HG03066 (cell line): ENCODE measurements around the gene EPHB3.

Source experiments
- ATAC-seq: cut with Tn5 transposase; IDR thresholded peaks from one replicate; pipeline ENCODE4 v1.9.1; 2021; ENCODE audit warnings: low read depth; ENCODE audit not compliant: unreplicated experiment

The EPHB3 gene

GRCh38 chr3:184563561-184563925, 2.0 kb downstream of the EPHB3 start:
- no peak for ATAC-seq

- no peak for ATAC-seq
Measured at GRCh38 chr3:184563941-184564684, 2.5 kb downstream of the EPHB3 start.

GRCh38 chr3:184564685-184565385, 3.2 kb downstream of the EPHB3 start:
- ATAC-seq: no peak

DNA sequence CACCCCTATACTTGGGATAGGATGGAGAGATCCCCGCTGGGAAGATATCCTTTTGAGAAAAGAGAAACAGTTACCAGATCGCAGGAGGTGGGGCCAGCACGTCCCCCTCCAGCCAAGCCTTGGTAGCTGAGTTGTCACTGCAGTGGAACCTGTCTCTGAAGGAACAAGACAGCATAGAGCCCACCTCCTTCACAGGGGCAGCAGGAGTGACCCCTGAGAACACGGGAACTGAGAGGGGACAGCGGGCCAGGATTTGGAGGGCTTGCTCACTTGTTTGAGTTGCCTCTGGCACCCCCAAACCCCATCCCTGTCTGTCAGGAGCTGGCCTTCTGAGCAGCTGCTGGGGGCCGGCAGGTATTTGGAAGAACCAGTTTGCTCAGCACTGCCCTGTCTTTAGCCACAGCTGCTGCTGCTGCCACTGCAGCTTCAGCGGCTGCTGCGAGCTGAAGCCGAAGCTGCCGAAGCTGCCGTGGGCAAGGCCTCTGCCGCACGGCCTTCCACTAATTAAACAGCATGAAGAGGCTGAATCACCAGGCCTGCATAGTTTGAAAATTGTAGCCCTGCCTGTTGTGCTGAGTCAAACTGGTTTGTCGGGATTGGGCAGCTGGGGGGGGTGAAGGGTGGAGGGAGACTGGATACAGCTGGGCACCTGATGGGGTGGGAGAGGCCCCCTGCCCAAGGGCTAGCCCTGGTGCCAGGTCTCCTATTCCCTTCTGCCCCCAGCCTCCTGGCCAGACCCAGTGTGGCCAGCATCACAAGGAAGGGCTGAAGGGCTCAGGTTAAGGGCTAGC, 4.0 kb downstream of the EPHB3 start:
- ATAC-seq: no peak

DNA sequence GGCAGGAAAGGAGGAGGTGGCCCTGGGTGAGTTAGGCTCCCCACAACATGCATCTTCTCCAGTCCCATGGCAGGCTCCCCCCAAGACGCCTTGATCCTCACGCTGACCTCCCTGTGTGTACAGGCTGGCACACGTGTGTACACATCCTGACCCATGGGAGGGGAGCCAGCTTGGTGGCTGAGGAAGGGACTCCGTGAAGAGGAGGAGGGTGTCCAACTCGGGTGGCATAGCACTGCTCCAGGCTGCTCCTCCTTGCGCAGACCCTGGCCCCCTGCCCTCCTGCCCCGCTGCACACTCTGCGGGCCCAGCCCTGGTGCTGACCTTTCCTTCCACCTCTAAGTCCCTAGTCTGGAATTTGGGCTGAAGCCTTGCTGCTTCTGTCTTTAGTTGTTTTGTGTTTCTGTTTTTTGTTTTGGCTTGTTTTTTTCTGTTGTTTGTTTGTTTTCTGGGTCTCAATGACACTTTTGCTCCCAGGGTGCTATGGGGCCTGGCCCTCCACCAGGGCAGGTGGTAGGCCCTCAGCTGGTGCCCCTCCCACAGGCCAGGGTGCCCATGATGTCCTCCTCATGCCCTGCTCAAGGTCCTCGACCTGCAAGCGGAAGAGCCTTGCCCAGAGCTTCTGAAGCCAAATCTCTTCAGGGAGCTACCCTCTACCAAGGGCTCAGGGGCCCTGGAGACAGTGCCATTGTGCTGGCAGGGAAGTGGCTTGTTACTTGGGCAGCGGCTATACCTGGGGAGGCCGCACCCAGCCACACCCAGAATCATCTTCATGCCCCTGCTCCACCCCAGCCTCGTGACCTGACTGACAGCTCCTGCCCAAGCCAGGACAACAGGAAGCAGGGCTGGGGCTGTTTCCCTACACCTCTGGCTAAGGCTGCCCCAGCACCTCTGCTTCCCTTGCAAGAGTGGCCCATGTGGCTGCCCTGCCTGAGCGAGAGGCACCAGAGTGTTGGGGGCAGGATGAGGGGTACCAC, 5.1 kb downstream of the EPHB3 start:
- ATAC-seq: no peak

- no peak for ATAC-seq
Measured at GRCh38 chr3:184567946-184568559, 6.5 kb downstream of the EPHB3 start.

DNA sequence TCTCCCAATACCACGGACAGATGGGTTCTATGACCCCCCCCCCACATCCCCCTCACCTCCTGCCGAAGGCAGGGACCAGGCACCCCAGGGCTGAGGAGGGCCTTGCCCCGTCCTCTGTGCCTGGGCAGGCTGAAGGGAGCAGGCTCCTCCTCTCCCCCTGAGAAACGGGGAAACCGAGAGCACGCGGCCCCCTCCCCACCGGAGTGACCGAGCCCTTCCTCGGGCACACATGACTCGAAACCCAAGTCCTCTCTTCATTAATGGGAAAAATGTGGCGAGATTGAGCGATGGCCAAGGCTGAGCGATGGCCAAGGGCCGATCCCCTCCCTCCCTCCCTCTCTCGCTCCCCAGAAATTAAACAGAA, 7.0 kb downstream of the EPHB3 start:
- no peak for ATAC-seq

DNA sequence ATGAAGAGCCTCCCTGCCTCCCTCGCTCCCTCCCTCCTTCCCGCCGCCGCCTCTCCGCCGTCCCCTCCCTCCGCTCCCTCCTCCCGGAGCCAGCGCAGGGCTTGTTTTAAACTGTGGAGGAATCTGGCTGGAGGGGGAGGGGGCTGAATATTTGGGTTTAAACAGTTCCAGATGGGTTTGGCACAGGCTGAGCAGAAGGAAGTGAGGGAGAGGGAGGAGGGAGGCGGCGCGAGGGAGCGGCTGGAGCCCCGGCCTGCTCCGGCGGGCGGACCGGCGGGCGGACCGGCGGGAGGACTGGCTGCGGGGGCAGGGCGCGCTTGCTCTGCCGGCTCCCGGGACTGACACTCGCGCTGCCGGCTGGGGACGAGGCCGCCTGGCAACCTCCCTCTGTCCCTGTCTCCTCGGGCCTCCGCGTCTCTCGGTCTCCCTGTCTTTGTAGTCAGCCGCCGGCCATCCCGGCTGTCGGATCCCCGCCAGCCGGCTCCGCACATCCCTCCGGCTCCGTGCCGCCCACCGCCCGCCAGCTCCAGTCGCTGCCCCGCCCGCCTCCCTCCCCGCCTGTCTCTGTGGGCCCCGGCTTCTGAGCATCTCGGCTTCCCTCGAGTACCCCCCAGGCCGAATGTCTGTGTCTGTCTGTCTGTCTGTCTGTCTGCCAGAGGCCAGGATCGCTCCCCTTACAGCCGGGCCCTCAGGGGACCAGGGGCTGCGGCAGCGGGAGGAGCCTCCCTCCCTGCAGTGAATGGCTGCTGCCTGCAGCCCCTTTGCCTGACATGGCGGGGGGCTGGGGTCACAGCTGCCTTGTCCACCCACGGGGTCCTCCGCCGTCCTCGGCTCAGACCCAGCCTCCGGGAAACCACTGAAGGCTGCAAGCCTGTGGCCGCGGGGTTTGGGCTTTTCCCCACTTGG, 7.6 kb downstream of the EPHB3 start:
- ATAC-seq: no peak

- ATAC-seq: no peak
Measured at GRCh38 chr3:184570035-184570434, 8.4 kb downstream of the EPHB3 start.

DNA sequence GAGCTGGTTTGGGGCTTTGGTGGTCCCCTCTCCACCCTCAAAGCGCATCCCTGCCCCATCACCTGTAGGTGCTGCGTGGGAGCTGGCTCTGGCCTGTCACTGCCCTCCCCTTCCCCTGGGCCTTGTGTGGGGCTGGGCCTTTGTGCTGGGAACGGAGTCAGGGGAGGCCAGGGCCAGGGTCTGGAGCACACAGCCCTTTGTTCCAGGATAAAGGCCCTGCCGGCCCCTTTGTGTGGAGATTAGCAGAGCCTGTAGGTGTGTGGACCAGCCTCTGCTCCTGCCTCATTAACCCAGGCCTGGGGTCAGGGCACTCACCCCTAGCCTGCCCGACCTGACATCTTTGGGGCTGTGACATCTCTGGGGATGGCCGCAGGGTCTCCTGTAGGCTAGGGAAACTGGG, 8.9 kb downstream of the EPHB3 start:
- no peak for ATAC-seq

- ATAC-seq: no peak
Measured at GRCh38 chr3:184571750-184572377, 10.3 kb downstream of the EPHB3 start.

DNA sequence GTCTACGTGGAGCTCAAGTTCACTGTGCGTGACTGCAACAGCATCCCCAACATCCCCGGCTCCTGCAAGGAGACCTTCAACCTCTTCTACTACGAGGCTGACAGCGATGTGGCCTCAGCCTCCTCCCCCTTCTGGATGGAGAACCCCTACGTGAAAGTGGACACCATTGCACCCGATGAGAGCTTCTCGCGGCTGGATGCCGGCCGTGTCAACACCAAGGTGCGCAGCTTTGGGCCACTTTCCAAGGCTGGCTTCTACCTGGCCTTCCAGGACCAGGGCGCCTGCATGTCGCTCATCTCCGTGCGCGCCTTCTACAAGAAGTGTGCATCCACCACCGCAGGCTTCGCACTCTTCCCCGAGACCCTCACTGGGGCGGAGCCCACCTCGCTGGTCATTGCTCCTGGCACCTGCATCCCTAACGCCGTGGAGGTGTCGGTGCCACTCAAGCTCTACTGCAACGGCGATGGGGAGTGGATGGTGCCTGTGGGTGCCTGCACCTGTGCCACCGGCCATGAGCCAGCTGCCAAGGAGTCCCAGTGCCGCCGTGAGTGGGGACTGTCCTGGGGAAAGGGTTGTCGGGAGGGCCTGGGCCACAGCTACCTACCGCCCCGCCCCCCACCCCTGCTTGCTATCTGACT, 11.2 kb downstream of the EPHB3 start:
- ATAC-seq: no peak

DNA sequence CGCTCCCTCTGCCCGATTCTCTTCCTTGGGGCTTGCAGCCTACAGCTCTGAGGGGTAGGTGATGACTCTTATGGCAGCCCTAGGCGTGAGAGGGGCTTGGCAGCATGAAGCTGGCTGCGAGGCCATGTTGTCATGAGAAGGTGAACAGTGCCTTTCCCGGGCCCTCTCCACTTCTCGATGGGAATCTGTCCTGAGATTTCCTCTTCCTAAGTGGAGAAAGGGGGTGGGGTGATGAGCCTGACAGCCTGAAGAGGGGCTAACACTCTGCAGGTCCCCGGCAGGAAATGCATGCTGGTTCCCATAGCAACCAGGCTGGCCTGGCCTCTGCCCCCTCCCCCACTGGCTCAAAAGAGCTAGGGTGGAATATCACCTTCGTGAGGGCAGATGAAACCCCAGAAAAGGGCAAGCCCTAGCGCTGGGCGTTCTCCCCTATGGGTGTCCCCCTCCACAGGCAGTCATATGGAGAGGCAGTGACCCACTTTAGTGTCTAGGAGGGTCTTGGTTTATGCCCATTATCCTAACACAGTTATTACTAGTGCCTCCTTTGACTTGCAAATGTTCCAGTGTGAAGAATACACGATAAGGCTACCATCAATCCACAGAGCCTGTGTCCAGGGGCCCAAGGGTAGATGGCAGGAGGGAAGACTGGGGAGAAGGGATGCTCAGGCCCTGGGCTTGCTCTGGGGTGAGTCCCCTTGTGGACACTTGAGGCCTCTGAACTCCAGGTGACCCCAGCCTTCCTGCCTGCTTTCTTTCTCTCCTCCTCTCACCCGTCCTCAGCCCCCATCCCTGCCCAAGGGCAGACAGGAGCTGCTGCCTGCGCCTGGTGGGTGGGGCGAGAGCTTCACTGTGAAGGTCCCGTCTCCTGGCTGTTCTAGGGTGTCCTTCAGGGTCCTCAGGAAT, 13.2 kb downstream of the EPHB3 start:
- ATAC-seq: no peak

DNA sequence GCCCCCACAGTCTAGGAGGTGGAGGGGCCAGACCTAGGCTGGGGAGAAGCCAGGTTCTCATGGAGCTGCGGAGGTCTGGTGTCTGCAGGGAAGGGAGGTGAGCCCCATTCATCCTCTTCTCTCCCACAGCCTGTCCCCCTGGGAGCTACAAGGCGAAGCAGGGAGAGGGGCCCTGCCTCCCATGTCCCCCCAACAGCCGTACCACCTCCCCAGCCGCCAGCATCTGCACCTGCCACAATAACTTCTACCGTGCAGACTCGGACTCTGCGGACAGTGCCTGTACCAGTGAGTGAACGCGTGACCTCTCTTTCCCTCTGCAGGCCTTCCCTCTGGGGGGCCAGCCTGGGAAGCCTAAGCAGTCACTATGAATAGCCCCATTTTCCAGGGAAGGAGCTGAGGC, 14.1 kb downstream of the EPHB3 start:
- ATAC-seq: no peak

GRCh38 chr3:184576457-184577240, 15.1 kb downstream of the EPHB3 start:
- no peak for ATAC-seq

GRCh38 chr3:184577546-184577945, 16.0 kb downstream of the EPHB3 start:
- ATAC-seq: no peak
